ENCODE results near the gene CYTIP. TPM values are rescaled to one million over a fixed set of nuclear protein-coding genes. Genes with fewer than 3 reads are reported as not detected.

The CYTIP gene
- total RNA-seq, 4 donors from 2014 or later = 2.6 to 14.1 (median 3.4) TPM

- H3K4me1 ChIP-seq = no peaks in the 10 kb centered on the region
- DNase-seq (ENCODE audit: extremely low spot score) = no peak
- no peak overlapping the region for H3K27ac ChIP-seq (replicated peaks in 1 of 4)
- TF ChIP-seq CTCF (IDR thresholded peaks at IDR 0.05) (no peak), EP300 (IDR thresholded peaks at IDR 0.05) (no peak), POLR2AphosphoS5 (IDR thresholded peaks at IDR 0.05) (no peak), POLR2A (IDR thresholded peaks at IDR 0.05; ENCODE audit: low read depth) (no peak)
- H3K27me3 ChIP-seq = no peaks in the 10 kb centered on the region
- peaks cover 0 to 14% (median 5%) of the 10 kb centered on the region in 4 donors for H3K9me3 ChIP-seq
- intact Hi-C loops (cut with DNase I) = no loop called here
- H3K36me3 ChIP-seq = no peaks in the 10 kb centered on the region
- 63% methylated on average over 3 of the region's 3 CpGs for WGBS
- H3K4me3 ChIP-seq = no peak overlapping the region
Observed at GRCh38 chr2:157421964-157422363, 21.9 kb downstream of the CYTIP start.

- Histone ChIP-seq H3K36me3 (no peaks in the 10 kb centered on the region), H3K4me1 (no peaks in the 10 kb centered on the region), H3K9me3 (peaks cover 0 to 10% (median 5%) of the 10 kb centered on the region in 4 donors), H3K27ac (replicated peaks in 1 of 4) (peak overlapping the region in 1 of 4 donors; percentile 9), H3K27me3 (no peaks in the 10 kb centered on the region), H3K4me3 (no peak overlapping the region)
- 76% methylated on average over 2 of the region's 2 CpGs for WGBS
- intact Hi-C loops (cut with DNase I) = no loop called here
- no peak for DNase-seq (ENCODE audit: extremely low spot score)
- TF ChIP-seq CTCF (IDR thresholded peaks at IDR 0.05) (no peak), POLR2AphosphoS5 (IDR thresholded peaks at IDR 0.05) (no peak), POLR2A (IDR thresholded peaks at IDR 0.05; ENCODE audit: low read depth) (no peak), EP300 (IDR thresholded peaks at IDR 0.05) (no peak)
Observed at GRCh38 chr2:157421331-157421944, 22.5 kb downstream of the CYTIP start.

GRCh38 chr2:157420771-157421323, 23.0 kb downstream of the CYTIP start:
- no peak overlapping the region for H3K4me3 ChIP-seq
- no peaks in the 10 kb centered on the region for H3K36me3 ChIP-seq
- peak overlapping the region in 1 of 4 donors; percentile 9 for H3K27ac ChIP-seq (replicated peaks in 1 of 4)
- no peaks in the 10 kb centered on the region for H3K27me3 ChIP-seq
- peaks cover 0 to 8% (median 3%) of the 10 kb centered on the region in 4 donors for H3K9me3 ChIP-seq
- 66% methylated on average over 4 of the region's 4 CpGs for WGBS
- no peaks in the 10 kb centered on the region for H3K4me1 ChIP-seq
- TF ChIP-seq POLR2A (IDR thresholded peaks at IDR 0.05; ENCODE audit: low read depth) (no peak), EP300 (IDR thresholded peaks at IDR 0.05) (no peak), POLR2AphosphoS5 (IDR thresholded peaks at IDR 0.05) (no peak), CTCF (IDR thresholded peaks at IDR 0.05) (no peak)
- DNase-seq (ENCODE audit: extremely low spot score) = no peak
- intact Hi-C loops (cut with DNase I) = no loop called here

GRCh38 chr2:157419031-157419575, 24.8 kb downstream of the CYTIP start:
- Histone ChIP-seq H3K27ac (replicated peaks in 1 of 4) (peak overlapping the region in 2 of 4 donors; percentile 15 to 32), H3K27me3 (no peaks in the 10 kb centered on the region), H3K4me3 (no peak overlapping the region), H3K4me1 (no peaks in the 10 kb centered on the region), H3K36me3 (no peaks in the 10 kb centered on the region), H3K9me3 (no peaks in the 10 kb centered on the region)
- no peak for DNase-seq (ENCODE audit: extremely low spot score)
- no peak for TF ChIP-seq POLR2A (IDR thresholded peaks at IDR 0.05; ENCODE audit: low read depth)
- no peak for TF ChIP-seq CTCF (IDR thresholded peaks at IDR 0.05)
- no peak for TF ChIP-seq EP300 (IDR thresholded peaks at IDR 0.05)
- TF ChIP-seq POLR2AphosphoS5 (IDR thresholded peaks at IDR 0.05) = no peak
- intact Hi-C loops (cut with DNase I) = no loop called here
- 72% methylated on average over 12 of the region's 12 CpGs for WGBS
